K562 (cell line): ENCODE measurements around the gene DDAH1. TPM values are rescaled to one million over a fixed set of nuclear protein-coding genes. Genes with fewer than 3 reads are reported as not detected.

Experiments
- ATAC-seq: fragments of 200-7000 bp; cut with Tn5 transposase; 3 replicates; pipeline ENCODE4 v1.9.1; 2020; ENCODE audit warnings: moderate library complexity
- BruUV-seq: library from RNA; stranded (reverse); fragments of 400-500 nt; replicated peaks from 2 replicates; lab custom pipeline; 2021; lab: Mats Ljungman, UMichigan
- CTCF ChIA-PET: fragments of 300-600 bp; formaldehyde crosslinking; extraction: SDS; loops from one replicate; lab custom pipeline; 2021; ENCODE audit warnings: low intra/inter-chr PET ratio; lab: Yijun Ruan, JAX
- POLR2A ChIA-PET: fragments of 300-600, 350-650 bp; sonication (Branson Sonifier 250); formaldehyde crosslinking; extraction: SDS; loops from one replicate; lab custom pipeline; 2021; ENCODE audit warnings: antibody characterized with exemption, inconsistent platforms; lab: Yijun Ruan, JAX
- DNase-seq, 4 experiments: peaks; one replicate each; pipeline versions ENCODE4 v3.0.0 to v3.0.0-alpha.2; 2011 to 2018; ENCODE audit warnings: low spot score in 3 of 4, mixed read lengths in 3 of 4; ENCODE audit errors: extremely low read depth in 1 of 4
- FAIRE-seq: peaks from 2 replicates; lab custom pipeline; 2011; peaks lifted over from hg19 to GRCh38; lab: Jason Lieb, UNC
- H2AFZ ChIP-seq: 2 replicates; pipeline ENCODE4 v1.6.0; 2011; ENCODE audit warnings: low read depth, low read length, control low read depth, inconsistent platforms
- H3K27ac ChIP-seq: fragments of 200-600 bp; 3 replicates; pipeline ENCODE4 v1.8.0; 2011; ENCODE audit warnings: low read depth, mild to moderate bottlenecking, control low read depth, inconsistent platforms, low read length, moderate library complexity, mixed read lengths; ENCODE audit errors: extremely low read depth
- H3K27me3 ChIP-seq, 2 experiments: fragments of 300-600 bp in 1 of 2; 2 replicates in 1 of 2; 3 replicates in 1 of 2; pipeline versions ENCODE4 v1.6.0 to v1.8.0; 2011; ENCODE audit warnings: inconsistent platforms in 2 of 2, low read length in 2 of 2, mild to moderate bottlenecking in 1 of 2, mixed read lengths in 1 of 2, moderate library complexity in 1 of 2; ENCODE audit not compliant: control insufficient read depth in 2 of 2, insufficient read depth in 2 of 2
- H3K36me3 ChIP-seq: fragments of 300-600 bp; 3 replicates; pipeline ENCODE4 v1.8.0; 2011; ENCODE audit warnings: mild to moderate bottlenecking, low read length, inconsistent platforms; ENCODE audit not compliant: control insufficient read depth, insufficient read depth
- H3K4me1 ChIP-seq, 2 experiments: fragments of 200-600 bp in 1 of 2; replicated peaks in 1 of 2; 2 replicates in 1 of 2; 3 replicates in 1 of 2; pipeline versions ENCODE4 v1.5.1 to v1.8.0; 2011; ENCODE audit warnings: inconsistent platforms in 2 of 2, low read length in 2 of 2, mild to moderate bottlenecking in 1 of 2, mixed read lengths in 1 of 2, moderate library complexity in 1 of 2; ENCODE audit not compliant: control insufficient read depth in 2 of 2, insufficient read depth in 2 of 2
- H3K4me2 ChIP-seq: 2 replicates; pipeline ENCODE4 v1.6.1; 2011; ENCODE audit warnings: low read length, control low read depth, inconsistent platforms, mixed read lengths; ENCODE audit not compliant: insufficient read depth
- H3K4me3 ChIP-seq: fragments of 200-600 bp; sonication (generic), shearing (Covaris generic); 2 replicates; pipeline ENCODE4 v1.5.1; 2016; ENCODE audit warnings: control low read depth, inconsistent platforms
- H3K79me2 ChIP-seq: fragments of 200-600 bp; 3 replicates; pipeline ENCODE4 v1.8.0; 2011; ENCODE audit warnings: low read length, inconsistent platforms; ENCODE audit not compliant: control insufficient read depth, insufficient read depth
- H3K9ac ChIP-seq, 2 experiments: 2 replicates each; pipeline versions ENCODE4 v1.6.0 to v1.6.1; 2011; ENCODE audit warnings: low read depth in 2 of 2, low read length in 2 of 2, control low read depth in 1 of 2, inconsistent platforms in 1 of 2, mild to moderate bottlenecking in 1 of 2, mixed read lengths in 1 of 2; ENCODE audit not compliant: insufficient read depth in 1 of 2
- H3K9me1 ChIP-seq: one replicate; pipeline ENCODE4 v1.6.0; 2011; ENCODE audit warnings: inconsistent platforms, mild to moderate bottlenecking, low read length, moderate library complexity; ENCODE audit not compliant: control insufficient read depth, insufficient read depth
- H3K9me3 ChIP-seq: replicated peaks from 2 replicates; pipeline ENCODE4 v1.5.1; 2011; ENCODE audit warnings: low read depth, low read length, inconsistent platforms; ENCODE audit not compliant: control insufficient read depth, insufficient read depth
- H4K20me1 ChIP-seq: replicated peaks from 2 replicates; pipeline ENCODE4 v1.6.1; 2011; ENCODE audit warnings: low read length, inconsistent platforms, mixed read lengths; ENCODE audit not compliant: control insufficient read depth, insufficient read depth
- CAMTA2 ChIP-seq: fragments of 250-450 bp; sonication (Bioruptor Pico); conservative IDR thresholded peaks from 2 replicates; pipeline ENCODE4 v1.5.1; 2022
- ELK3 ChIP-seq: fragments of 450-650 bp; formaldehyde crosslinking; IDR thresholded peaks from 2 replicates; pipeline ENCODE4 v1.4.0; 2020; ENCODE audit warnings: mild to moderate bottlenecking
- FOSL1 ChIP-seq: fragments of 200-800 bp; sonication (Bioruptor generic); conservative IDR thresholded peaks from 2 replicates; pipeline ENCODE4 v1.6.1; 2016; ENCODE audit warnings: missing genetic modification characterization, missing compliant biosample characterization
- GATA2 ChIP-seq: sonication (generic); formaldehyde crosslinking; IDR thresholded peaks from 2 replicates; pipeline ENCODE4 v1.4.0; 2020; ENCODE audit warnings: mild to moderate bottlenecking, missing genetic modification reagents
- ID3 ChIP-seq, 2 experiments: fragments of 250-450 bp in 1 of 2; fragments of 450-650 bp in 1 of 2; sonication (Bioruptor Pico) in 1 of 2; IDR thresholded peaks; 2 replicates each; pipeline versions ENCODE4 v1.6.1 to v1.8.0; 2016 to 2021; ENCODE audit warnings: mild to moderate bottlenecking in 2 of 2, moderate library complexity in 2 of 2, missing compliant biosample characterization in 1 of 2, missing genetic modification characterization in 1 of 2
- LEF1 ChIP-seq: fragments of 450-650 bp; IDR thresholded peaks from 2 replicates; pipeline ENCODE4 v1.6.1; 2016; ENCODE audit warnings: mild to moderate bottlenecking
- MIER1 ChIP-seq: fragments of 450-650 bp; IDR thresholded peaks from 2 replicates; pipeline ENCODE4 v1.6.1; 2016; ENCODE audit warnings: antibody characterized with exemption, mild to moderate bottlenecking, low read depth
- SMAD3 ChIP-seq: fragments of 450-650 bp; formaldehyde crosslinking; conservative IDR thresholded peaks from 2 replicates; pipeline ENCODE4 v1.4.0; 2020; ENCODE audit warnings: mild to moderate bottlenecking
- TAF15 ChIP-seq: fragments of 200-400 bp; formaldehyde crosslinking; IDR thresholded peaks from 2 replicates; pipeline ENCODE4 v1.6.1; 2017; ENCODE audit warnings: mild to moderate bottlenecking, low read depth, low read length, moderate library complexity
- ZNF217 ChIP-seq: sonication (generic); formaldehyde crosslinking; IDR thresholded peaks from 2 replicates; pipeline ENCODE4 v1.8.0; 2022; ENCODE audit warnings: mild to moderate bottlenecking, missing genetic modification reagents
- ZNF24 ChIP-seq: fragments of 450-650 bp; IDR thresholded peaks from 2 replicates; pipeline ENCODE4 v1.6.1; 2016
- WGBS: fragments of 100-300 bp; shearing (Covaris generic); methylation state at CpG from one replicate; pipeline ENCODE4 v1.1.6; 2016; ENCODE audit warnings: low coverage, mixed read lengths; ENCODE audit not compliant: insufficient coverage; ENCODE audit errors: missing lambda C conversion rate; 5-methylcytosine and 5-hydroxymethylcytosine counted together
- in situ Hi-C: fragments of 300-500 bp; cut with MboI; formaldehyde crosslinking; loops from 4 replicates; pipeline ENCODE4 v1.15.0; 2018; ENCODE audit warnings: inconsistent platforms, mixed read lengths
- intact Hi-C: fragments of 100-400 bp; cut with micrococcal nuclease; formaldehyde crosslinking; loops from 2 replicates; pipeline ENCODE4 v1.14.2; 2022
- polyA plus RNA-seq, 8 experiments: library from polyadenylated mRNA; depleted of rRNA in 4 of 8; stranded (reverse) in 5 of 8; unstranded in 3 of 8; fragments of >200 nt; fragmentation: Nextera tagmentation in 2 of 8; fragmentation: Illumina TruSeq in 1 of 8; extraction: Ambion mirVana in 2 of 8; extraction: Trizol in 1 of 8; gene quantifications; 2 replicates each; pipeline versions ENCODE4 v1.2.1 to v1.2.3, GENCODE V29; 2011 to 2014; ENCODE audit warnings: inconsistent platforms in 1 of 8, missing spikeins in 1 of 8
- total RNA-seq, 7 experiments: library from RNA; depleted of rRNA in 6 of 7; stranded (reverse); fragments of >200 nt in 6 of 7; fragmentation: Illumina TruSeq in 2 of 7; extraction: Trizol in 2 of 7; gene quantifications; 2 replicates each; pipeline versions ENCODE4 v1.2.1 to v1.2.3, GENCODE V29; 2011 to 2021; ENCODE audit warnings: low replicate concordance in 1 of 7

DDAH1 gene
- total and polyA plus RNA-seq, 9 of the 15 experiments (the other 6 are each of a cell fraction or from before 2014, with no cell fraction given), result 0.04 to 0.24 (median 0.10) TPM

DNA sequence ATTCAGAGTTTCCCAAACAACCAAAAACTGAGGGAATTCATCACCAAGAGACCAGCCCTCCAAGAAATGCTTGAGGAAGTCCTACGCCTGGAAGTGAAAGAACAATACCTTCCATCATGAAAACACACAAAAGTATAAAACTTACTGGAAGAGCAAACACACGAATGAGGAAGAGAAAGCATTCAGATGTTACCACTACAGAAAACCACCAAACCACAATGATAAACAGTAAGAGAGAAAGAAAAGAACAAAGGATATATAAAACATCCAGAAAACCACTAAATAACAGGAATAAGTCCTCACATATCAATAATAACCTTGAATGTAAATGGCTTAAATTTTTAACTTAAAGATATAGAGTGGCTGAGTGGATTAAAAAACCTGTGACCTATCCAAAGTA, 130.0 kb downstream of the DDAH1 start:
- no peak overlapping the region for H2AFZ ChIP-seq
- H3K4me1 ChIP-seq, result no peaks in the 10 kb centered on the region
- no peaks in the 10 kb centered on the region for H3K9me1 ChIP-seq
- no peak for TF ChIP-seq SMAD3 (CRISPR knock-in tag)
- no peak for TF ChIP-seq CAMTA2 (CRISPR knock-in tag)
- no peak for TF ChIP-seq TAF15
- no peak for TF ChIP-seq ZNF24
- no peak for TF ChIP-seq ID3 (CRISPR knock-in tag; IDR thresholded peaks at IDR 0.05)
- no peak for TF ChIP-seq ID3 (tag; IDR thresholded peaks at IDR 0.05)
- TF ChIP-seq ELK3 (CRISPR knock-in tag), result no peak
- no peak for TF ChIP-seq GATA2 (CRISPR knock-in tag)
- no peak for TF ChIP-seq ZNF217 (CRISPR knock-in tag)
- no peak for TF ChIP-seq LEF1
- TF ChIP-seq MIER1, result no peak
- TF ChIP-seq FOSL1 (tag), result no peak
- no peaks in the 10 kb centered on the region for H3K79me2 ChIP-seq
- no TSS peak for BruUV-seq
- FAIRE-seq, result no peak
- peaks cover 0 to 3% of the 10 kb centered on the region in 2 experiments; a peak in 2 of 5 replicates for H3K27me3 ChIP-seq
- WGBS, result 0% methylated on average over 2 of the region's 2 CpGs
- in situ Hi-C loops (no loop called here), intact Hi-C loops (no loop called here)
- no peak overlapping the region for H3K4me2 ChIP-seq
- H4K20me1 ChIP-seq, result no peaks in the 10 kb centered on the region
- POLR2A ChIA-PET, result no interaction called here
- no peaks in the 10 kb centered on the region; the same call in 1 of the 2 replicates for H3K9me3 ChIP-seq
- ATAC-seq, result no peak
- H3K27ac ChIP-seq, result no peak overlapping the region
- no peak overlapping the region for H3K9ac ChIP-seq
- CTCF ChIA-PET, result no interaction called here
- no peaks in the 10 kb centered on the region for H3K36me3 ChIP-seq
- H3K4me3 ChIP-seq, result no peak overlapping the region
- DNase-seq, result no peak
